Spinal cord (tissue), 10 donors: ENCODE data around the gene LANCL3. TPM values are rescaled to one million over a fixed set of nuclear protein-coding genes. Genes with fewer than 3 reads are reported as not detected.
A peak's percentile ranks its signal among the peaks of the same experiment; 100 is the strongest.

Source experiments
- DNase-seq, 6 donors: peaks; one replicate each; pipeline versions ENCODE4 v3.0.0 to v3.0.0-alpha.2; 2013 to 2015; ENCODE audit warnings: low spot score in 6 of 6, low read depth in 4 of 6
- H3K27ac ChIP-seq: one replicate; pipeline ENCODE4 v1.5.1; 2013; ENCODE audit warnings: low read depth, low read length, control low read depth
- H3K27me3 ChIP-seq: one replicate; pipeline ENCODE4 v1.6.1; 2013; ENCODE audit warnings: low read length; ENCODE audit not compliant: control insufficient read depth, insufficient read depth
- H3K36me3 ChIP-seq: one replicate; pipeline ENCODE4 v1.6.1; 2013; ENCODE audit warnings: low read length; ENCODE audit not compliant: control insufficient read depth, insufficient read depth
- H3K4me1 ChIP-seq: one replicate; pipeline ENCODE4 v1.6.1; 2013; ENCODE audit warnings: low read length; ENCODE audit not compliant: control insufficient read depth, insufficient read depth
- H3K4me3 ChIP-seq: one replicate; pipeline ENCODE4 v1.5.1; 2013; ENCODE audit warnings: low read depth, low read length, control low read depth
- H3K9me3 ChIP-seq: one replicate; pipeline ENCODE4 v1.6.1; 2013; ENCODE audit warnings: low read length; ENCODE audit not compliant: control insufficient read depth, insufficient read depth
- WGBS: methylation state at CpG from one replicate; pipeline ENCODE4 v1.1.5; 2013; ENCODE audit warnings: missing lambda C conversion rate; ENCODE audit not compliant: insufficient coverage; 5-methylcytosine and 5-hydroxymethylcytosine counted together
- polyA plus RNA-seq, 2 donors: library from polyadenylated mRNA; unstranded; fragments of 120-200 nt; gene quantifications; one replicate each; pipeline ENCODE4 v1.2.1, GENCODE V29; 2013; ENCODE audit not compliant: insufficient read length in 2 of 2
- total RNA-seq, 2 donors: library from RNA; depleted of rRNA in 1 of 2; stranded (reverse); fragments of 120-200 nt in 1 of 2; fragments of >200 nt in 1 of 2; gene quantifications; one replicate each; pipeline versions ENCODE4 v1.2.3 to v1.2.4, GENCODE V29; 2013 to 2014
- donor health status: healthy.

LANCL3 gene
- total and polyA plus RNA-seq, 4 donors, result 2.1 to 11.2 (median 3.6) TPM

DNA sequence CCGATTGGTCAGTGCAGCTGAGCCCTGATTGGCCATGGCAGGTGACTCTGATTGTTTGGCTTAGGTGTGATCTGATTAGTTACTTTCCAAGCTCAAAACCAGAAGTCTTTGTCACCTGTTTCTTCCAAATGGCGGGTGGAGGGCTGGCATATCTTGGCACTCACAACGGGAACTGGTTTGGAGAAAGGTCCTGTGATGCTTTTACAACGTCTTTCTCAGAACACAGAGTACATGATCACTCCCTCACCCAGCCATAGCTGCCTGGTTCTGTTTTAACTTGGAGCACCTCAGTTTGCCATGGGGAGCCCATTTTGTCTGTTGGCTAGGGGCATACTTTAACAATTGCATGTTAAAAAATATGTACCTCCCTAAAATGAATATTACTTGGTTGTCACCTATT, 101.1 kb downstream of the LANCL3 start:
- Histone ChIP-seq H3K27ac (no peak overlapping the region), H3K36me3 (no peaks in the 10 kb centered on the region), H3K4me1 (no peaks in the 10 kb centered on the region), H3K4me3 (no peak overlapping the region), H3K27me3 (peaks cover 6% of the 10 kb centered on the region), H3K9me3 (no peaks in the 10 kb centered on the region)
- 55% methylated on average over 3 of the region's 4 CpGs for WGBS
- DNase-seq, result no peak

- Histone ChIP-seq H3K27ac (no peak overlapping the region), H3K27me3 (peaks cover 9% of the 10 kb centered on the region), H3K4me1 (no peaks in the 10 kb centered on the region), H3K36me3 (no peaks in the 10 kb centered on the region), H3K9me3 (no peaks in the 10 kb centered on the region), H3K4me3 (no peak overlapping the region)
- DNase-seq, result peak in 1 of 6 donors; percentile 25
Observed at GRCh38 chrX:37676811-37677210, 105.3 kb downstream of the LANCL3 start.

- no peaks in the 10 kb centered on the region for H3K9me3 ChIP-seq
- H3K4me1 ChIP-seq, result no peaks in the 10 kb centered on the region
- WGBS, result no CpG with 5 or more reads among the region's 1 CpG
- peaks cover 9% of the 10 kb centered on the region for H3K27me3 ChIP-seq
- H3K27ac ChIP-seq, result no peak overlapping the region
- H3K4me3 ChIP-seq, result no peak overlapping the region
- DNase-seq, result no peak
- H3K36me3 ChIP-seq, result no peaks in the 10 kb centered on the region
Observed at GRCh38 chrX:37677243-37677642, 105.8 kb downstream of the LANCL3 start.

GRCh38 chrX:37677765-37678164, 106.3 kb downstream of the LANCL3 start:
- no peak for DNase-seq
- WGBS, result no CpG with 5 or more reads among the region's 1 CpG
- peaks cover 9% of the 10 kb centered on the region for H3K27me3 ChIP-seq
- no peaks in the 10 kb centered on the region for H3K4me1 ChIP-seq
- no peaks in the 10 kb centered on the region for H3K36me3 ChIP-seq
- no peak overlapping the region for H3K4me3 ChIP-seq
- H3K27ac ChIP-seq, result no peak overlapping the region
- no peaks in the 10 kb centered on the region for H3K9me3 ChIP-seq

DNA sequence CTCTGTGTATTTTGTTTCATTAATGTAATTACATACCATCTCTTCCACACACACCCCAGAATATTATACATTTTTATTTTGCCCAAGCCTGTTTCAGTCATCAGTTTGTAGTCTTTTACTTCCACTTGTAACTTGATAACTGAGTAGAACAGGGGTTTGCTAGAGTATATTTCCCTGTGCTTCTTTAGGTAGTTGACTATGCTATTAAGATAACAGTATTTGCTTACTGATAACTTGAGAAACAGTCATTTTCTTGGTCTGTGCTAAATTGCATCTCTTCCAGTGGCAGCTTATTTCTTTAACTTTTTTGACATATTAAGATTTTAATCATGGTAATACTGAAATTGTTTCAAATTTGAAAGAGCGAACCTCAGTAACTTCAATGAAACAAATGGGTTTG, 107.1 kb downstream of the LANCL3 start:
- H3K4me3 ChIP-seq, result no peak overlapping the region
- DNase-seq, result no peak
- H3K4me1 ChIP-seq, result no peaks in the 10 kb centered on the region
- no CpG with 5 or more reads among the region's 1 CpG for WGBS
- no peaks in the 10 kb centered on the region for H3K36me3 ChIP-seq
- H3K9me3 ChIP-seq, result no peaks in the 10 kb centered on the region
- no peak overlapping the region for H3K27ac ChIP-seq
- peaks cover 9% of the 10 kb centered on the region for H3K27me3 ChIP-seq

GRCh38 chrX:37679230-37679629, 107.8 kb downstream of the LANCL3 start:
- Histone ChIP-seq H3K27me3 (peaks cover 9% of the 10 kb centered on the region), H3K36me3 (no peaks in the 10 kb centered on the region), H3K27ac (no peak overlapping the region), H3K9me3 (no peaks in the 10 kb centered on the region), H3K4me1 (no peaks in the 10 kb centered on the region), H3K4me3 (no peak overlapping the region)
- no peak for DNase-seq
- no CpG with 5 or more reads among the region's 1 CpG for WGBS

DNA sequence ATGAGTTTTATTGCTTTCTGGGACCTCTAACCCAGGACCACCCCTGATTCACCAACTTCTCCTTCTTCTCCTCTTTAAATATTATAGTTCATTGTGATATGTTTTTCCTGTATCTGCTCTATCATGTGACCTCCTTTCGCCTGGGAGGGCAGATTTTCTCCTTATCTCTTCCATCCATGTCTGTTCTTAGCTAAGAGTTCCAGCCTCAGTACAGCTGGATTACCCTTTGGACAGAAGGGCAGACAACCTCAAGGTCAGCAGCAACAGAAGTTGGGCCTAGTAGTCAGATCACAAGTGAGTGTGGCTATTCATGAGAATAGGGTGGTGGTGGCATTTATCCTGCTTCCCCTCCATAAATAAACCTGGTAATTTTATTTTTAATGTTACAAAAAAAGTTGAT, 108.4 kb downstream of the LANCL3 start:
- no CpG with 5 or more reads among the region's 1 CpG for WGBS

DNA sequence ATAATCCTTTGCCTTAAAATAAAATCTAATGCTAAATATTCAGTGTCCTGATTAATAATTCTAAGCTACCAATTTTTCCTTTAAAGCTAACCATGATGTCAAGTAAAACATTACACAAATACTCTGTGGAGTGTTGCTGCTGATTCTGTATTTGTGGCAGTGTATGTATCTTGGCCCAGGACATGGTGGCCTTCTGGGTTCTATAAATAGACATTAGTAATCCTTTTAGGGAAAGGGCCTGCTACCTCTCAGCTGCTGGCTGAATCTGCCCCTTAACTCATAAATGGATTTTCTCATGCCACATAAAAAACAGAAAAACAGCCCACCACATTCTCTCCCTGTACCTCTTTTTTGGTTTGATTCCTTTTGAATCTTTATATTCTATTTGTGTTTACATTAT, 113.0 kb downstream of the LANCL3 start:
- H3K27me3 ChIP-seq, result peaks cover 9% of the 10 kb centered on the region
- no peak for DNase-seq
- no peak overlapping the region for H3K27ac ChIP-seq
- H3K36me3 ChIP-seq, result no peaks in the 10 kb centered on the region
- H3K4me3 ChIP-seq, result no peak overlapping the region
- H3K4me1 ChIP-seq, result peaks cover 5% of the 10 kb centered on the region
- H3K9me3 ChIP-seq, result no peaks in the 10 kb centered on the region

More for the DNA sequence above, 108.4 kb downstream of the LANCL3 start:
- H3K36me3 ChIP-seq, result no peaks in the 10 kb centered on the region
- no peaks in the 10 kb centered on the region for H3K4me1 ChIP-seq
- no peak overlapping the region for H3K4me3 ChIP-seq
- no peak overlapping the region for H3K27ac ChIP-seq
- no peaks in the 10 kb centered on the region for H3K9me3 ChIP-seq
- DNase-seq, result no peak
- H3K27me3 ChIP-seq, result peaks cover 9% of the 10 kb centered on the region

GRCh38 chrX:37684973-37685372, 113.5 kb downstream of the LANCL3 start:
- peaks cover 5% of the 10 kb centered on the region for H3K4me1 ChIP-seq
- no peak for DNase-seq
- no peak overlapping the region for H3K4me3 ChIP-seq
- H3K27ac ChIP-seq, result no peak overlapping the region
- H3K27me3 ChIP-seq, result peaks cover 5% of the 10 kb centered on the region
- 58% methylated on average over 2 of the region's 3 CpGs for WGBS
- no peaks in the 10 kb centered on the region for H3K9me3 ChIP-seq
- H3K36me3 ChIP-seq, result no peaks in the 10 kb centered on the region

DNA sequence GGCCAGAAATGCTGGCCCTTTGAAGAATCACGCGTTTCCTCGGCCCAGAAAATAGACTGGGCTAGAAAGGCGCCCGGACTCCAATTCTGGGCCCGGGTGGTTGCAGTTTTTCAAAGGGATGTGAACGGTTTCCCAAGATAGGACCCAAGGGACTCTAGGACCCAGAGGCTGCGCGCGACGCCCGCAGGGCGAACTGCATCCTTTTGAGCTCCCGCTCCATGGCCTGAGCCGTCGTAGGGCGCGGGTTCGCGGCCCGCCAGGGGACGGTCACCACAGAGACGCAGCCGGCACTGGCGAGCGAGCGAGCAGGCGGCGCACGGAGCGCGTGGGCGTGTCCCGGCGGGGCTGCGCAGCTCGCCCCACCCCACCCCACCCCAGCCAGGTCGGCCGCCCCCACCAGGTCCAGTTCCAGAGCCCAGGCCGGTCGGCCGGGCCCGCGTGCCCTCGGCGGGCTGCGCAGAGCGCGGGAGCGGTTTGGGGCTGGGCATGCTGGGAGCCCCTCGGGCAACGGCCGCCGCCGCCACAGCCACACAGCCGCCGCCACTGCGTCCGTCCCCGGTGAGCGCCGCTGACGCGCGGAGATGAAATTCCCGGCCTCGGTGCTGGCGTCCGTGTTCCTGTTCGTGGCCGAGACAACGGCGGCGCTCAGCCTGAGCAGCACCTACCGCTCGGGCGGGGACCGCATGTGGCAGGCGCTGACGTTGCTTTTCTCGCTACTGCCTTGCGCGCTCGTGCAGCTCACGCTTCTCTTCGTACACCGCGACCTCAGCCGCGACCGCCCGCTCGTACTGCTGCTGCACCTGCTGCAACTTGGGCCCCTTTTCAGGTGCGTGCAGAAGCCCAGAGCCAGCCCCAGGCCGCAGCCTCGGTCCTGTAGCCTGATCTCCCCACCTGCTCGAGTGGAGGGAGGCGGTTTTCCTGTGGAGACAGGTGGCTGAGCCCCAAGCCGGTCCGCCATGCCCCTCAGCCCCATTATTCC, 114.2 kb downstream of the LANCL3 start, which contains the start of gene XK:
TSS of gene XK (plus strand) at position 411 of the 979 bp plus-strand sequence. CDS start at position 582, 171 bp downstream.
- H3K36me3 ChIP-seq, result no peaks in the 10 kb centered on the region
- H3K27ac ChIP-seq, result no peak within 1 kb of the TSS
- peak in 3 of 6 donors; percentile 15 to 83 (median 64) for DNase-seq
- no peaks in the 10 kb centered on the region for H3K9me3 ChIP-seq
- H3K4me1 ChIP-seq, result peaks cover 5% of the 10 kb centered on the region
- H3K4me3 ChIP-seq, result peak within 1 kb of the TSS; percentile 22
- H3K27me3 ChIP-seq, result peaks cover 5% of the 10 kb centered on the region
- 23% methylated on average over 98 of the region's 100 CpGs for WGBS
